HUDEP-2 (cell line): Measurements from ENCODE around the gene TSR3.

Experiments used
- DNase-seq, 76 experiments: peaks; one replicate each; lab custom pipeline; 2025; ENCODE audit not compliant: unreplicated experiment in 76 of 76; lab: John Stamatoyannopoulos, UW

TSR3 gene

DNA sequence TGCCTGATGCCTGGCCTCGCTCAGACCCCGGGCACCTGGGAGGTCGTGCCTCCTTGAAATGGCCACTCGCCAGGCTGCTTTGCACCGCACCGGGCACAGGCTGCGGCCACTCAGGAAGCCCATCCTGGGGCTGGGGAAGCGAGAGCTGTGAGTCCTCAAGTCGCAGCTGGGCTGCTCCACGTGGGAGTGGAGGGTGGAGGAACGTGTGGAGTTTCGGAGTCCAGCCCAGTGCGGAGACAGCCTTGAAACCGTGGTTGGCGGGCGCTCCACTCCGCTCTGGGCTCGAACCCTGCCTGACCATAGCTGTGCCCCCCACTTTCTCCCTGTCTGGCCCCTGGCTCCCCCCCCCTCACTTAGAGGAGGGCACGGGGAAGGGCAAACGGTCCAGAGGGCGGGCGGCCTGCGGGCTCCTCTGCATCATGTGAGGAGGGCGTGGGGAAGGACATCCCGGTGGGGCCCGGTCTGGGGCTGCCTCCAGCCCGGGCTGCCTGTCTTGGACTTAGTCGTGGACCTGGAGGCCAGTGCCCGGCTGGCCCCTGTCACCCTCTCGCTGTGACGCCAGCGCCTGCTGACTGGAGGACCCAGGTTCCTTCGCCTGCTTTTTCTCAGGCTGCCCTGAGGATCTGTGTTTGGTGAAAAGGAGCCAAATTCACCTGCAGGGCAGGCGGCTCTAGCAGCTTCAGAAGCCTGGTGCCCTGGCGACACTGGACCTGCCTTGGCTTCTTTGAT, 39.8 kb downstream of the TSR3 start:
- peak in 31 of 76 experiments; percentile 3 to 66 (median 32) for DNase-seq

DNA sequence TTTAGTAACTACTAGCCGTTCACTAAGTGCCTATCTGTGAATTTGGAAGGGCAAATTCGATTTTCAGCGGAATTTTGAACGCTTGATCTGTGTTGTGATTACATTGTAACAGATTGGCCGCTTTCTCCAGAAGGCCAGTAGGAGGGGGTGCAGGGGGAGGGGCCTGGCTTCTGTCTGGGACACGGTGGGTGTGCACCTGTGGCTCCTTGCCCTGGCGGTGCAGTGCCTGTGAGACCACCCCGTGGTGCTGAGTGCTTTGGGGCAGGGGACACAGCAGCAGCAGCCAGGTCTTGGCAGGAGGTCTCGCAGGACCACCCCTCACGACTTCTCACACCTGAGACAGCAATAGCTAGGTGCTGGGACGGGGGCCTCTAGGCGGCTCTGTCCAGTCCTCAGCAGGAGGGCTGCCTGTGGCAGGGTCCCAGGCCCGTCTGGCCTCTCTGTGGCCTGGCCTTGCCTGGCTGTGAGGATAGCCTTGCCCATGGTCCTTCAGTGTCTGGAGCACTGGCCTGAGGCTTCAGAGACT, 40.4 kb downstream of the TSR3 start:
- peak in 11 of 76 experiments; percentile 6 to 31 (median 13) for DNase-seq

DNA sequence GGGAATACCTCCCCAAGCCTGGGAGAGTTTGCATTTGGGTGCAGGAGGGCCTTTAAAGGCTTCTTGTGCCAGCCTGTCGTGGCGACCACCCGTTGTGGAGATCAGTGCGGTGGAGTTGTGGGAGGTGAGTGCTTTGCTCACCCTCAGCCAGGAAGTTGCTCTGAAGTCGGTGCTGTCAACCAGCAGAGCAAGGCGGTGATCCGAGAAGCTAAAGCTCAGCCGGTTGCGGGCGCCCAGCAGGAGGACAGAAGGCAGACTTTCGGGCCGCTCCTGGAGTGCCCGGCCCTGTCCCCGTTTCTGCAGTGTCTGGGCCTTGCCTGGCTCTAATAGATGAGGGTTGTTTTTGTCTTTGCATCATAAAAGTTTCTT, 40.9 kb downstream of the TSR3 start:
- peak in 6 of 76 experiments; percentile 6 to 31 (median 14) for DNase-seq

DNA sequence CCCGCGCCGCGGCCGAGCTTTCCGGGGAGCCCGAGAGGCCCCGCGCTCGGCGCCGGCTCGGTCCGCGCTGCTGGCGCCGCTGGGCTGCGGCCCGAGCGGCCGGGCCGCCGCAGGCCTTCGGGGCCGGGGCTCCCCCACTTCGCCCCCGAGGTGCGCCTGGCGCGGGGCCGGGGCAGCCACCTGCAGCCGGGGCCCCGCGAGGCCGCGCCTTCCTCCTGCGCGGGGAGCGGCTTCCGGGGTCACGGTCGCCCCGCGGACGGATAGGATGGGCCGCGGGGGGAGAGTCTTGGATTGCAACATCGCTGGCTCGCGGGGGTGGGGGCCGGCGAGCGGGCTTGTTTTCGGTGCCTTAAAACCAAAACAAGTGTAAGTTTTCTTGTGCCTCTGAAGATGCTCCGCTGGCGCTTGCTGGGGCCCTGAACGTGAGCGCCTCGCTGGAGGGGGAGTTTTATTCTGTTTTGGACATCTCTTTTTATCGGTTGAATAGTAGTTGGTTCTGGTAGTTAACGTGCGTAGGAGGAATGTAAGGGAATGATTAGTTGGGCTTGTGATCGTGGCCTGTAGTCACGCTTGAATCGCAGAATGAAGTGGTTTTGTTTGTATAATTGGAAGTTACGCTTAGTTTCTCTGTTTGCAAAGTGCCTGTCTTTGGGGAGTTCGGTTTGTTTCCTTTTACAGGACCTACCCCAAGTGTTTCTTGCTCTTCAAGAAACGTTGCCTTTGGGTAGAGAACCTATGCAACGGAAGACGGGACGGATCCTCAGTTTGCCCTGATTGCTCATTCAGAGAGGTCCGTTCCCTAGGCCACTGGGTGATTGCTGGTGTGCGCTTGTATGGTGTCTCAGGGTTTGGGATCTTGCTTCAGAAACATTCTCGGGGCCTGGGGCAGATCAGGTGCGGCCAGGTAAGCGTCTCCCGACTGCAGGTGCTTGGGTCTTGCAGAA, 41.5 kb downstream of the TSR3 start:
- DNase-seq: peak in 17 of 76 experiments; percentile 11 to 39 (median 19)

DNA sequence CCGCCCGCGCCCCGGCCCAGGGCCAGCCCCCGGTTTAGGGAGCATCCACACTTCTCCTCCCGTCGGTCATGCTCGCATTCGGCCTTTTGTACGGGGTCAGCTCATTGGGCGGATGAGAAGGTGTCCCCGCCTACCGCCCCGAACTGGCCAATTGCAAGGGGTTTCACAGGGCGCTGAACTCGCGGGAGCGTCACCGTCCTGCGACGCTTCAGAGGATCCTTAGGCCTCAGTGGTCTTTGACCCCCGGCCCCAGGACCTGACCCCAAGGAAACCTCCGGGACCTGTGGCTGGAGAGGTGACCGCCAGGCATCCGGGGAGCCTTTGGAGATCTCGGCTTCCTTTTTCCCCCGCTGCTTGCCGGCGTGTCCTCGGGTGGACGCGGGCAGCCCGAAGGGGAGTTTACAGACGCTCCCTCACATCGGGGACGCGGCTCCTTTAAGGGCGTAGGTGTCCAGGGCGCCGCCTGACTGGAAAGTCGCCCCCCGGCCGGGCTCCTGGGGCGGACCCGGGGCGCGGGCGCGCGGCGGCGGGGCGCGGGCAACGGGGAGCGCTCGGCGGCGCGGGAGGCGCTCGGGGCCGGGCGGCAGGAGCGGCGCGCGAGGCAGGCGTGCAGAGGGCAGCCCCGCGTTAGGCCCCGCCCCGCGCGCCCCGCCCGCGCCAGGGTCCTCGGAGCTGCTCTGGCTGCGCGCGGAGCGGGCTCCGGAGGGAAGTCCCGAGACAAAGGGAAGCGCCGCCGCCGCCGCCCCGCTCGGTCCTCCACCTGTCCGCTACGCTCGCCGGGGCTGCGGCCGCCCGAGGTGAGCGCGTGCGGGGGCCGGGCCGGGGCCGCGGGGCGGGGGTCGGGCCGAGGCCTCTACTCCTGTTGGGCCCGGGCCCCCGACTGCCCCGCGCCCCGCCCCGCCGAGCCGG, 42.4 kb downstream of the TSR3 start, which contains the start of gene UBE2I:
Gene UBE2I, plus strand, starts transcription at position 660 of the 909 bp plus-strand sequence. CDS start 4,395 bp downstream, outside the sequence.
- DNase-seq: peak; percentile 57 to 99 (median 94)

DNA sequence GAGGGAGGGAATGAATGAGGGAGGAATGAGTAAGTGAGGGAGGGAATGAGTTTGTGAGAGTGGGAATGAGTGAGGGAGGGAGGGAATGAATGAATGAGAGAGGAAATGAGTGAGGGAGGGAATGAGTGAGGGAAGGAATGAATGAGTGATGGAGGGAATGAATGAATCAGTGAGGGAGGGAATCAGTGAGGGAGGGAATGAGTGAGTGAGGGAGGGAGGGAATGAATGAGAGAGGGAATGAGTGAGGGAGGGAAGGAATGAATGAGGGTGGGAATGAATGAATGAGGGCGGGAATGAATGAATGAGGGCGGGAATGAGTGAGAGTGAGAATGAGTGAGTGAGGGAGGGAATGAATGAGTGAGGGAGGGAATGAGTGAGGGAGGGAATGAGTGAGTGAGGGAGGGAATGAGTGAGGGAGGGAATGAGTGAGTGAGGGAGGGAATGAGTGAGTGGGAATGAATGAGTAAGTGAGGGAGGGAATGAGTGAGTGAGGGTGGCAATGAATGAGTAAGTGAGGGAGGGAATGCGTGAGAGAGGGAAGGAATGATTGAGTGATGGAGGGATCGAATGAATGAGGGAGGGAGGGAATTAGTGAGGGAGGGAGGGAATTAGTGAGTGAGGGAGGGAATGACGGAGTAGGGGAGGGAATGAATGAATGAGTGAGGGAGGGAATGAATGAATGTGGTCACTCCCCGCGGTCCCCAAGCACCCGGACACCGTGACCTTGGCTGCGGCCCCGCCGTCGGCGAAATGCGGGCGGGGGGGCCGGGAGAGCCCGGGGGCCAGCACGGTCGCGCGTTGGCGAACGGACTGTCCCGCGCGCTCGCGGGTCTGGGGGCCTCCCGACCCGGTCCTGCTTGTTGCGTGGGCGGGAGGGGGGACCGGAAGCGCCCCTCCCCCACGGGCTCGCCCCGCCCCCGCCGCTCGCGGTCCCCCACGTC, 43.4 kb downstream of the TSR3 start:
- DNase-seq: peak in 16 of 76 experiments; percentile 32 to 77 (median 59)

DNA sequence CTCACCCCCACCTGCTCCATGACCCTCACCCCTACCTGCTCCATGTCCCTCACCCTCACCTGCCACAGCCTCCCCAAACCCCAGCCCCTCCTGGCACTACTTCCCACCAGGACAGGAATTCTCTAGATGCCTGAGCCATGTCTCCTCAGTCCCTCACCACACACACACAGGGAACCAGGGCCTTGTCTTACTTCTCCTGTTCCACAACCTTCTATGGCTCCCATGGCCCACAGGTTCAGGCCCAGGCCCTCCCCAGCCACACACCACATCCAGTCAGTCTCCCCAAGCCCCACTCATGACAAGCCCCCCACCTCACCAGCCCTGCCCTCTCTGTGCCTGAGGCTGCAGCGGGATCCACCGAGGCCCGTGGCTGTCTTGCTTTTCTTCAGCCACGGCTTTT, 45.3 kb downstream of the TSR3 start:
- DNase-seq: no peak

DNA sequence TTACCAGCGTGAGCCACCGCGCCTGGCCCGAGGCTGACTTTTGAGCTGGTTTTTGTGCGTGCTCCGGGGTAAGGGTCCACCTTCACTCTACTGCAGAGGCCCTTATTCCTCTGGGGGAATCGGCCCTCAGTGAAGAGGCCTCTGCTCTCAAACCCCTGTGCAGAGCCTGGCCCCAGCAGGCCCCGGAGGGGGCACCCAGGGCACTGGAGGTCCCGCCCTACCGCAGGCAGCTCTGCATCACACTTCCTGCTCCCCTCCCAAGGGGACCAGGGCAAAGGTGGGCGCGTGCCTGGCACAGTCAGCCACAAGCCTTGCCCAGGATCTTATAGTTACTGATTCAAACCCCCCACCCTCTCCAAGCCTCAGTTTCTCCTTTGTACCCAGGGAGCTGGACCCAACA, 45.9 kb downstream of the TSR3 start:
- no peak for DNase-seq

DNA sequence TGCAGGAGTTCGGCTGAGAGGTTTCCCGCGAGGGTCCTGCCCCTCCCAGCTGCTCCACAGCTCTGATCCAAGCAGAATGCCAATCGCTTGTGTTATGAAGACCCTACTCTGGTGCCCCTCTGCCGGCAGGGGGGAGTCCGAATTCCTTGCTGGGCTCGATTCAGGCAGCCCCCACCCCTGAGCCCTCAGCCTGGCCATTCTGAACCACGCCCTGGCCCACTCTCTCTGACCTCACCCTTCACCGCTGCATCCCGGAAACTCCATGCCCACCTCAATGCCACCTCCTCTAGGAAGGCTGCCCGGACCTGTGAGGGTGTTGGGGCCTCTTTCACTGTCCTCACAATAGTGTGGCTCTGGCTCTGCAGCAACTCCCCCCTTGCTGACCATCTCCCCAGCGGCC, 50.1 kb downstream of the TSR3 start:
- no peak for DNase-seq

DNA sequence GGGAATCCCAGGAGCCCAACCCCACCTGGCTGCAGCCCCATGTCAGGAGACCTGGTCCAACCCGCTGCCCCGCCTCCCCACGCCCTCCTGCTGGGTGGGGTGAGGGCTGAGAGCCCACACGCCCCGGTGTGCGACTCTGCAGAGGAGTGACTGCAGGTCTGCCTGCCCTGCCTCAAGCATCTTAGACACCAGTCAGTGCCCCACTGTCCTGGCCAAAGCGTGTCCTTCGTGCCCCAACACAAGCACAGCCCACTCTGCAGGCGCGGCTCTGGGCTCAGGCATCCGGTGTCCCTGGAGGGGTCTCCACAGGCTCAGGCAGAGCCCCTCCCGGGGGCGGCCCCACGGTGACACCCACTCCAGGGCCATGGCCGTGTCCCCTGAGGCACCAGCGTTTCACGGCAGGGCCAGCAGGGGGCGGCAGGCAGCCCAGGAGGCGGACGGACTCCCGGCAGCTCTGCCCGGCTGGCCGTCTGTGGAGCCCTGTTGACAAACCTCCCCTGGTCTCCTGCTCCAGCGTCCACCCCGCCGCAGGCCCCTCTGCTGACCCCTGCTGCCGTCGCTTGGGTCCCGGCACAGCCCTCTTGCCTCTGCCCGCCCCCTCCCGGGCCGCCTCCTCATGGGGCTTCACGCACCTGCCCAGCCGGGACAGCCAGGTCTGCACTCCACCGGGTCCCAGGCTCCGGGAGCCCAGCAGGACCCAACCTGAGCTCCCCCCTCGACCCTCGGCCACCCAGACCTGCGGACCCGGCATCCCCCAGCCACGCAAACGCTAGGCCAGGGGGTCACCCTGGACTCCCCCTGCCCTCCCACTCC, 50.8 kb downstream of the TSR3 start:
- peak in 55 of 76 experiments; percentile 6 to 71 (median 43) for DNase-seq

DNA sequence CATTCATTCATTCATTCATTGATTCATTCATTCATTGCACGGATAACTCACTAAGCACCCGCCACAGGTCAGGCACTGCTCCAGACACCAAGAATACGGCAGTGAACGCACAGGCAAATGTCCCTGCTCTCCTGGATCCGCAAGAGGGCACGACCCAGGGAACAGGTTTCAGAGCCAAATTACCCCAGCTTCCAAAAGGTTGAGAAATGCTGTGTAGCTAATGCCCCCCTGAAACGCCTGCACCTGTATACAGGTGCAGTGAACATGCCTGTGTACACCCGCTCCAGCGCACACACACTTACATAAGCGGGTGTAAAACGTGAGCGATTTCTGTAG, 51.8 kb downstream of the TSR3 start:
- no peak for DNase-seq
